ENCODE results near the gene SLC19A1.

SLC19A1 gene

DNA sequence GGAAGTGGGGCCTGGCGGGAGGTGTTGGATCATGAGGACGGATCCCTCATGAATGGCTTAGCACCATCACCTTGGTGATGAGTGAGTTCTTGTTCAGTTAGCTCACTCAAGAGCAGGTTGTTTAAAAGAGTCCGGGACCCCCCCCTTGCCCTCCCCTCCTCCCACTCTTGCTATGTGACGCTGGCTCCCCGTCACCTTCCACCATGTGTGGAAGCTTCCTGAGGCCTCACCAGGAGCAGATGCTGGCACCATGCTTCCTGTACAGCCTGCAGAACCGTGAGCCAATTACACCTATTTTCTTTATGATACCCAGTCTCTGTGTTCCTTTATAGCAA, 3.0 kb upstream of the SLC19A1 start:
- DNase-seq (ENCODE audit: low spot score), result no peak

GRCh38 chr21:45544449-45545235, 2.4 kb upstream of the SLC19A1 start:
- DNase-seq (ENCODE audit: low spot score), result no peak

DNA sequence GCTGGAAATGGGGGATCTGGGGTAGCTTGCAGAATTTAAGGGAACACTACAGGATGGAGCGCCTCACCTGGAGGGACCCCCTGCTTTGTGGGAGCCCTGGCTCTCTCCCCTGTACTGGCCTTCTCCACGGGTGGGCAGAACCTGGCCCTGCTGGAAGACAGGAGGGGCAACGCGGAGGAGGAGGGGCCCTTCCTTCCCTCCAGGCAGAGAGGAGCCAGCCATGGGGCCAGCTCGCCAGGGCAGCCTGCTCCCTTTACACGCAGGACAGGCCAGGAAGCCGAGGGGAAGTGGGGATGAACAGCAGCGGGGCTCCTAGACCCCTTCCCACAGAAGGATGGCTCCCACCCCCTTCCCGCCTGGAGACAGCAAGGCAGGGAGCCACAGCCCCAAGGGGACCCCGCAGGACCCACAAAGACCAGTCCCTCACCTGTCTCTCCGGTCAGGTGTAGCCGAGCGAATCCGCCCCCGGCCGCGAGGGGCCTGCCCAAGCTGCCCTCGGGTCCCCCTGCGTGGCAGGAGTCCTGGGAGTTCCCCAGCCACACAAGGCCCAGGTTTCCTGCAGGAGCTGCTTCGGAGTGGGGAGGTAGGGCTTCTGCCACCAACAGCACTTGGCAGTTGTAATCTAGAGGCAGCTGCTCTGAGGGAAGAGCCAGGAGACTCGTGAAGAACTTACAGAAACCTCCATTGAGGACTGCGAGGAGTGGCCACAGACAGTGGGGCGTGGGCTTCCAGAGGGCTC, 1.6 kb upstream of the SLC19A1 start:
- DNase-seq (ENCODE audit: low spot score), result no peak

DNA sequence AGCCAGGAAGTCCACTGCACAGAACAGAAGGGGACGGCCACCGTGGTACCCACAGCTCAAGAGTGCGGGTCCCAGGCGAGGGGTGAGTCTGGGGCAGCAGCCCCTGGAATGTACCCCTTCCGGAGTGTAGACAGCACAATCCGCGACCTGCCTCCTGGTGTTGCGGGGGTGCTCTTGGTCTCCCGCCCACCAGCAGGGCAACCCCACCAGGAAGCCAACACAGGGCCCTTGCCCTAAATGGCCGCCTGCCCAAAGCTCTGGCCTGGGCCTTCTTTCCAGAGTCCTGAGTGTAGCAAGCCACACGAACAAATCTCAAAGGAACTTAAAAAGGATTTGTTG, 1.1 kb upstream of the SLC19A1 start:
- DNase-seq (ENCODE audit: low spot score), result no peak

- no peak for DNase-seq (ENCODE audit: low spot score)
Observed at GRCh38 chr21:45542667-45543370, 579 bp upstream of the SLC19A1 start.

DNA sequence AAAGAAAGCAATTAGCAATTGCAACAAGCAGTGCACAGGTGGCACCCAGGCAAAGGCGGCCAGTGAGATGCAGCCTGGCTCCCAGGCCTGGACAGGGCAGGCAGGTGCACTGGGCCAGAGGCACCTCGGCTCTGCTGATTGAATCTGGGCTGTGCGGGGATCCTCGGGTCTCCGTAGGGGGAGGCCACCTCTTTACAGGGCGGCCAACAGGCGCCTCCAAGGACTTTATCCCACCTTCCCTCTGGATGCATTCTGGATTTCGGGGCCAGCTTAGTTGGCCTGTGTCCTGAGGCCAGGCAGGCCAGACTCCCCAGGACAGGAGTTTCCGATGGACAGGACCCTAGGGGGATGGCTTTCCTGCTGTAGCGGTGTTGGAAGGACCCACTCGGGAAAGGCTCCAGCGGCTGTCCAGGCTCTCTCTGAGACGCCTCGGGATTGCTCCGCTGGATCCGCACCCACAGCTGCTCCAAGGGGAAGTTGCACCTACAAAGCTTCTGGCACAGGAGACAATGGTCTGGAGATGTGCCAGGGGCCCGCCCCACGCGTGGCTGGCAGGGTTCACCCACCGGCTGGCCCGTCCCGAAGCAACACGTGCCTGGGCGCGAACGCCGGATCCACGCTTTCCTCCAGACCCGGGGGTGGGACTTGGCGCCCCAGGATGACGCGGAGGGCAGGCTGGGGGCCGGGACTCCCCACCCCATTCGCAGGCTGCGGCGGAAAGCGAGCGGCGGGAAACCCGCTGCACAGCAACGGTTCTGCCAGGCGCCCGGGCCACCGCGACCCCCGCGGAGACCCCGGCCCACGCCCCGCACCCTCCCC, 810 bp downstream of the SLC19A1 start:
- peak; percentile 73 for DNase-seq (ENCODE audit: low spot score)

DNA sequence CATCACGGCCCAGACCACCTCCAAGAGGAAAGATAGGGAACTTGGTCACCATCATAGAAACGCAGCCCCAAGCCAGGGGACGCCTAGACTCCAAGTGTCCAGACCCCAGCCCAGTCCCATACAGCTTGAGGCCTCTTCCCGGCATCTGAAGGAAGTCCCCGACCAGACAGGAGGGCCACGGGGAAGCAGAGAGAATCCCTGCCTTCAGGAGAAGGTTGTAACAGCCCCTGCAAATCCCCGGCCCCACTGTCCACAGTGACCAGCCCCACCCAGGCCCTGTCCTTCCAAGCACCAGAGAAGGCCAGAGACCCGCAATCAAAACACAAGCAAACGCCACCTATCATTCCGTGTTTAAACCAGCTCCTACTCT, 1.7 kb downstream of the SLC19A1 start:
- no peak for DNase-seq (ENCODE audit: low spot score)

DNA sequence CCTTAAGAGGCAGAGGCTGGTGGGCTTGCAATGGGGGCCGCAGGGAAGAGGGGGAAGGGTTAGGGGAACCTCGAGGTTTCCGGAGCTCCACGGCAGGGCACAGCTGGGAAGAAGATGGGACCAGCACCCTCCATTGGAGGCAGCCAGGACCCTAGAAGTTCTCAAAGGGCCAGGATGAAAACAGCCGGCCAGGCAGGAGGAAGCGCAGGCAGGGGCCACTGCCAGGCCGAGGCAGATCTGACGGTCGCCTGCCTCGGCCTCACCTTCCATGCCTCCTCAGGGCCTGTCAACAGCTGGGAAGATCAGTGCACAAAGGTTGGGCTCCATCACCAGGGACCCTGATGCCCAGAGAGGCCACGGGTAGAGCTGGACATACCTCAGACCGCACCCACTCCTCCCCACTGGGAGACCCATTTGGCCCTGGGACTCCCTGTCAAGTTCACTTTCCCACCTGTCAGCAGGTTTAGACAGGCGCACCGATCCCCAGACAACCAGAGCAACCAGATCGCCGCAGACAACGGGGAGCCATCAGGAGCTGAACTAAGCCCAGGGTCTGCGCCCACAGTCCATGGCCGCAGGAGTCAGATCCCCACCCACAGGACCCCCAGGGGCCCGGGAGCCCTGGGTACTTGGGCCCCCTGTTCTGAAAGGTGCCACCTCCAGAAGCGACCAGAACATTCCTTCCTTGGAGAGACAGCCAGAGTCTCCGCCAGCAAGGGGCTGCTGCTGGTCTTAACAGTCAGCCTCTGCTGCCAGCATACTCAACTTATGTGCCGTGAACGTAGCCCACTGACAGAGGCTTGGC, 2.2 kb downstream of the SLC19A1 start:
- no peak for DNase-seq (ENCODE audit: low spot score)

DNA sequence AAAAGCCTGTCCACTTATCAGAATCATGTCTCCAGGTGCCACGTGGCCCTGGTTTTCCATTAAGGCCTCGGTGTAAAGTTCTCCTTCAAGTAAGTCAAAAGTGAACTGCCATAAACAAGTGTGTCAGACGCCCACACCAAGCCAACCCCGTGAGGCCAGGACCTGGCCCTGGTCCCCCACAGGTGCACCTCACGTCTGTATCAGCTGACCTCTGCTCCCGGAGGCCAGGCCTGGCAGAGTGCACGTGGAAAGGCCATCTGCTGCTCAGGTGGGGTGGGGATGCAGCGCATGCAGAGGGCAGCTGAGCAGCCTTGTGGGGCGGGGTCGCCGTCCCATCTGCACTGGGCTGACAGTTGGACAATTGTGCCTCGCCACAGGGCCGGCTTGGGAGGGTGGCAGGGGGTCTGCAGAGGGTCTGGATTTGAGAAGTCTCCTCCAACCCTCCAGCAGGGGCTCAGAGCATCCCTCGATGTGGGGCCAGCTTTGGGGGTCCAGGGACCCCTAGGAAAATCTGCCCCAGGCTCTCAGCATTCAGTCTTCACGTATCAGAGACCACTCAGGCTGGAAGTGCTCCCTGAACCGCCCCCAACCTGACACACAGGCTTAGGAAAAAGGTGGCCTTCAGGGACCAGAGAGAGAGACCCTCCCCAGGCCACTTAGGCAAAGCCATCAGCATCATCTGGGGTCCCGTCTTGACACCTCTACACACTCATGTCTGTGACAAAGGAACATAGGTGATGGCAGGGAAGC, 3.0 kb downstream of the SLC19A1 start:
- DNase-seq (ENCODE audit: low spot score), result no peak

GRCh38 chr21:45538381-45539045, 3.7 kb downstream of the SLC19A1 start:
- no peak for DNase-seq (ENCODE audit: low spot score)

DNA sequence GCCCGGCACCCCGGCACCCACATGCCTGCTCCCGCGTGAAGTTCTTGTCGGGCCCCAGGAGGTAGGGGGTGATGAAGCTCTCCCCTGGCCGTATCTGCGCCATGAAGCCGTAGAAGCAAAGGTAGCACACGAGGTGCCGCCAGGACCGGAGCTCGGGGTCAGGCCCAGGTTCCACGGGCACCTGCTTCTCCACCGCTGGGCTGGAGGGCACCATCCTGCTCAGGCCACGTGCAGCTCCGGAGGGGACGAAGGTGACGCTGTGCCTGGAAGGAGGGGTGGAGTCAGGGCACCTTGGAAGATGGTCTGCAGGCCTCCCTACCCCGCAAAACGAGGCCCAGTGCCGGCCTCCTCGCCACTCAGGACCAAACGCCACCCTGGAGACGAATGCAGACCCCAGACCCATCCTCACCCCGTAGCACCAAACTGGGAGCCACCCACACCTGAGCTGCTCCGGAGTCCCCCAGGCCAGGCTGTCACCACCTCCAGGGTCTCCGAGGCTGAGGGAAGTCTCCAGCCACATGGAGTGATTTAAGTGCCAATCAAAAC, 4.4 kb downstream of the SLC19A1 start:
- no peak for DNase-seq (ENCODE audit: low spot score)

- DNase-seq (ENCODE audit: low spot score), result no peak
Observed at GRCh38 chr21:45537111-45537745, 5.0 kb downstream of the SLC19A1 start.

DNA sequence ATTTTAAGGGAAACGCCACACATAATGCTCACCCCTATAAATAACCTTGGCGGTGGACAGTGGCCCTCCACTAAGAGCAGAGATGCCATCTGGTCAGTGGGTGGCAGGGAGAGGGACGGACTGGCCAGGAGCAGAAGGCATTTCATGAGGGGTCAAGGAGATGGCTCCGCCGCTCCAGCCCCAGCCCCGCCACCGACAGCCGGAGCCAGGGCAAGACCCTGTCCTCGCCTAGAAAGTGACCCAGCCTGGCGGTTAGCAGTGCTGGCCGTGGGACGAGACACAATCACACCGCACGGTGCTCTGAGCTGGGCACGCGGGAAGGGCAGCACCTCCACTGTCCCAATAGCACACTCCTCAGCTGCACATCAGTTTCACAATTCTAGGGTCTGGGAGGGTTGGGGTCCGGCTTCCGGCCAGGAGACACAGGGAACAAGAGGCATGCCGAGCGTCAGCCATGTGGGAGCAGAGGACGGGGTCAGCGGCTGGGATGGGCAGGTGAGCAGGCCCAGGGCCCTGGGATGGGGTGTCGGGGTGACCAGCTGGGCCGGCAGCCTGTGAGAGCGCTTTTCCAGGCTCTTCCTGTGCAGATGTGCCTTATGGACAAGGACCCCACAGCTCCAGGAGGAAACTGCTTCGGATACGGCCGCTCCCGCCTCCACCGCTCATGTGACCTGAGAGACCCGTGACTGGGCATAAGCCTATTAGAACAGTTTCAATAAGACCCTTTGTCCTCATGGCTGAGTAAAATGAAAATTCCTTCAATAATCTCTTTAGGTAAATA, 5.7 kb downstream of the SLC19A1 start:
- DNase-seq (ENCODE audit: low spot score), result no peak

DNA sequence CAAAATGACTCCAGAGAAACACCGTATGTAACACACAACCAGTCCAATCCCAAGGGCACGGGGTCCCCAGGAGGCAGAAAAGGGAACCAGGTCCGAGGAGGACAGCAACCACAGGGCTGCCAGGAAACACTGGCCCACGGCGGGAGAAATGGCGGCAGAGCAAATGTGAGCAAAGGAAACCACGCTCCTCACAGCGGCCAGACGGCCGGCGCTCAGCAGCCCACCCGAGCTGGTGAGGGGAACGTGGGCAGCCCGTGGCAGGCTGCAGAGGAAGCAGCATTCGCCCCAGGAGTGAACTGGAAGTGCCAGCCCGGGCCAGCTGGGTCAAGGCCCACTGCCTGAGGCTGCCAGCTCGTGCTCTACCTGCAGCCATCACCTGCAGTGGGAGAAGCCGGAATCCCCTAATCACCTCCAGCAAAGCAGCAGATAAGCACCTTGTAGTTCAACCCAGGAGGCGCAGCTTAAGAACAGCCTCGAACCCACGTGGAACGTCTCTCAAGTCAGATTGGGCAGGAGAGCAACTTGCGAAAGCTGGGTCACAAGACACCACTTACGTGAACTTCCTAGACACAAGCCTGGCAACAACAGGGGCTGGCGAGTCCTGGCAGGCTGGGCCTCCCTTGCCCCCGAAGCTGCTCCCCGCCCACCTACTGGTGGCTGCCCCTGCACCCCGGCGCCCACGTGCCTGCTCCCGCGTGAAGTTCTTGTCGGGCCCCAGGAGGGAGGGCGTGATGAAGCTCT, 6.7 kb downstream of the SLC19A1 start:
- no peak for DNase-seq (ENCODE audit: low spot score)

- no peak for DNase-seq (ENCODE audit: low spot score)
Observed at GRCh38 chr21:45534636-45535331, 7.5 kb downstream of the SLC19A1 start.

DNA sequence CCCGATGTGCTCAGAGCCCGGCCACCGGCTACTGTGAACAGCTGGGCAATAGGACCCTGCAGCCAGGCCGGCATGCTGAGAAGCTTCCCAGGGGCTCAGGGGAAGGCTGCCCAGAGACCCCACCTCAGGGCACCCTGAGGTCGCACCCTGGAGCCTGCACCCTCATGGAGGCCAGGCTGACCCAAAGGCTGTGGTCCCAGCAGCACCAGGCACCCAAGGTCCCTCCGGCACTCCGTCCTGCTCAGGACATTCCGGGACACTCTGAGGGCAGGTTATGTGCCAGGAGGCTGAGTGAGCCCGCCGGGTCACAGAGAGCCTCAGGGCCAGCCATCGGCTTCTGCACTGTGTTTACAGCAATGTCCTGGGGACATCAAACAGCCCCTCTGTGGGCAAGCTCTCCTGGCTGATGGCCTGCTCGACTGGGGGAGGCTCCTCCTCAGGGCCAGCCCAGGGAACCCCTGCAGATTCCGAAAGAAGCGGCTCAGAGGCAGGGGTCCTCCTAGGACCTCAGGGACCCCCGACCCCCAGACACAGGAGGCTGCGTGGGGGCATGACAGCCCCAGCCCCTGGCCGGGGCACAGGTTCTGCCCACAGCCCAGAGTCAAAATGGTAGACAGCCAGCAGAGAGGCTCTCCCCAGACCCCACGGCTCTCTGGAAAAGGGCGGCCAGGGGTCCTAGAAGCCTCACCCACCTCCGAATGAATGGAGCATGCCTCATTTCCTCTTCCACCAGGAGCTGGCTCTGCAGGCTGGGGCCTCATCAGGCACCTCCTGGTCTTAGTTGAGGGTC, 8.2 kb downstream of the SLC19A1 start:
- no peak for DNase-seq (ENCODE audit: low spot score)
